K562 (cell line): Measurements from ENCODE around the gene NAA10. TPM values are rescaled to one million over a fixed set of nuclear protein-coding genes. Genes with fewer than 3 reads are reported as not detected.

Source experiments
- CREB3 ChIP-seq: fragments of 450-650 bp; conservative IDR thresholded peaks from 2 replicates; pipeline ENCODE4 v1.6.1; 2016; ENCODE audit warnings: missing genetic modification characterization, low read depth, mild to moderate bottlenecking, missing compliant biosample characterization, moderate library complexity
- CXXC5 ChIP-seq: fragments of 250-450 bp; sonication (Bioruptor Pico); IDR thresholded peaks from 2 replicates; pipeline ENCODE4 v1.8.0; 2022; ENCODE audit warnings: inconsistent platforms, mild to moderate bottlenecking, moderate library complexity
- MGA ChIP-seq: fragments of 450-650 bp; IDR thresholded peaks from 2 replicates; pipeline ENCODE4 v1.6.1; 2016; ENCODE audit warnings: mild to moderate bottlenecking, moderate library complexity
- NFIC ChIP-seq: fragments of 450-650 bp; IDR thresholded peaks from 2 replicates; pipeline ENCODE4 v1.6.1; 2017; ENCODE audit warnings: mild to moderate bottlenecking, inconsistent platforms
- NR2C1 ChIP-seq, 2 experiments: fragments of 450-650 bp; IDR thresholded peaks; 2 replicates each; pipeline ENCODE4 v1.6.1; 2017; ENCODE audit warnings: mild to moderate bottlenecking in 2 of 2, antibody characterized with exemption in 1 of 2, inconsistent platforms in 1 of 2, missing compliant biosample characterization in 1 of 2, missing genetic modification characterization in 1 of 2
- POLR2A ChIP-seq: fragments of 450-650 bp; conservative IDR thresholded peaks from 2 replicates; pipeline ENCODE4 v1.6.1; 2016
- SNRNP70 ChIP-seq: fragments of 200-400 bp; formaldehyde crosslinking; optimal IDR thresholded peaks from 2 replicates; pipeline ENCODE3; 2017; ENCODE audit warnings: low read depth, low read length
- SUPT5H ChIP-seq: fragments of 450-650 bp; IDR thresholded peaks from 2 replicates; pipeline ENCODE4 v1.6.1; 2016
- TAF9B ChIP-seq: fragments of 450-650 bp; IDR thresholded peaks from 2 replicates; pipeline ENCODE4 v1.6.1; 2018; ENCODE audit warnings: mild to moderate bottlenecking; ENCODE audit not compliant: partially characterized antibody
- TFAP4 ChIP-seq: sonication (generic); formaldehyde crosslinking; IDR thresholded peaks from 2 replicates; pipeline ENCODE4 v1.8.0; 2022; ENCODE audit warnings: missing genetic modification reagents, mild to moderate bottlenecking, moderate library complexity, borderline replicate concordance
- ZNF512 ChIP-seq: IDR thresholded peaks from 2 replicates; pipeline ENCODE4 v1.6.1; 2016; ENCODE audit warnings: missing genetic modification characterization, missing compliant biosample characterization
- polyA plus RNA-seq, 8 experiments: library from polyadenylated mRNA; depleted of rRNA in 4 of 8; stranded (reverse) in 5 of 8; unstranded in 3 of 8; fragments of >200 nt; fragmentation: Nextera tagmentation in 2 of 8; fragmentation: Illumina TruSeq in 1 of 8; extraction: Ambion mirVana in 2 of 8; extraction: Trizol in 1 of 8; gene quantifications; 2 replicates each; pipeline versions ENCODE4 v1.2.1 to v1.2.3, GENCODE V29; 2011 to 2014; ENCODE audit warnings: inconsistent platforms in 1 of 8, missing spikeins in 1 of 8
- total RNA-seq, 7 experiments: library from RNA; depleted of rRNA in 6 of 7; stranded (reverse); fragments of >200 nt in 6 of 7; fragmentation: Illumina TruSeq in 2 of 7; extraction: Trizol in 2 of 7; gene quantifications; 2 replicates each; pipeline versions ENCODE4 v1.2.1 to v1.2.3, GENCODE V29; 2011 to 2021; ENCODE audit warnings: low replicate concordance in 1 of 7

The NAA10 gene
- total and polyA plus RNA-seq, 9 of the 15 experiments (the other 6 are each of a cell fraction or from before 2014, with no cell fraction given), result 11.1 to 250 (median 134) TPM

- TF ChIP-seq MGA (peak; percentile 17; the same call in 1 of the 2 replicates), ZNF512 (tag) (no peak), TAF9B (peak; percentile 21), NFIC (0 out of 2 replicates have a peak, but pooled peaks have one; percentile 40), NR2C1 (IDR thresholded peaks at IDR 0.05) (0 out of 2 replicates have a peak, but pooled peaks have one; percentile 22), NR2C1 (tag; IDR thresholded peaks at IDR 0.05) (no peak), CREB3 (tag) (no peak), CXXC5 (CRISPR knock-in tag) (no peak), SNRNP70 (no peak), SUPT5H (peak; percentile 44; the same call in 1 of the 2 replicates), TFAP4 (CRISPR knock-in tag) (peak; percentile 25; the same call in 1 of the 2 replicates), POLR2A (peak; percentile 67)
These were observed 38.5 kb upstream of the NAA10 start (continued) for GRCh38 chrX:153973127-153974002.
